PC-3 (cell line): ENCODE data around the gene MYO6. TPM values are rescaled to one million over a fixed set of nuclear protein-coding genes. Genes with fewer than 3 reads are reported as not detected.

Source experiments
- ATAC-seq: fragments of 200-7000 bp; cut with Tn5 transposase; 2 replicates; pipeline ENCODE4 v1.9.1; 2020; ENCODE audit warnings: mild to moderate bottlenecking, moderate library complexity
- BruUV-seq: library from RNA; stranded (reverse); fragments of 400-500 nt; replicated peaks from 2 replicates; lab custom pipeline; 2021; lab: Mats Ljungman, UMichigan
- CTCF ChIA-PET: fragments of 300-600 bp; sonication (Branson Sonifier 250); formaldehyde crosslinking; loops from one replicate; lab custom pipeline; 2022; ENCODE audit warnings: antibody characterized with exemption; lab: Charles Lee
- POLR2A ChIA-PET: fragments of 300-600 bp; sonication (Branson Sonifier 250); formaldehyde crosslinking; loops from one replicate; lab custom pipeline; 2022; ENCODE audit warnings: antibody characterized with exemption; ENCODE audit not compliant: unreplicated experiment; lab: Charles Lee
- DNase-seq: peaks from one replicate; pipeline ENCODE4 v3.0.0-alpha.2; 2015
- H2AFZ ChIP-seq: fragments of 300-600 bp; sonication (generic); 2 replicates; pipeline ENCODE4 v1.6.0; 2016; ENCODE audit warnings: antibody characterized with exemption, low read length
- H3F3A ChIP-seq: fragments of 300-600 bp; sonication (generic); one replicate; pipeline ENCODE4 v1.6.0; 2017; ENCODE audit warnings: antibody characterized with exemption, low read length, control low read depth, mild to moderate bottlenecking; ENCODE audit not compliant: unreplicated experiment
- H3K27ac ChIP-seq: fragments of 300-600 bp; sonication (generic); 2 replicates; pipeline ENCODE4 v1.5.1; 2016; ENCODE audit warnings: mild to moderate bottlenecking, low read length
- H3K27me3 ChIP-seq: fragments of 300-600 bp; sonication (generic); 2 replicates; pipeline ENCODE4 v1.6.1; 2016; ENCODE audit warnings: low read length, mixed read lengths
- H3K36me3 ChIP-seq: fragments of 300-600 bp; sonication (generic); 2 replicates; pipeline ENCODE4 v1.6.1; 2016; ENCODE audit warnings: low read depth, mixed run types, low read length, mixed read lengths
- H3K4me1 ChIP-seq: fragments of 300-600 bp; sonication (generic); 2 replicates; pipeline ENCODE4 v1.5.1; 2016; ENCODE audit warnings: low read length; ENCODE audit not compliant: insufficient read depth
- H3K4me2 ChIP-seq: fragments of 300-600 bp; sonication (generic); 2 replicates; pipeline ENCODE4 v1.6.0; 2016; ENCODE audit warnings: low read length
- H3K4me3 ChIP-seq: fragments of 300-600 bp; sonication (generic); 2 replicates; pipeline ENCODE4 v1.5.1; 2016; ENCODE audit warnings: mild to moderate bottlenecking, low read length, mixed read lengths
- H3K79me2 ChIP-seq: fragments of 300-600 bp; sonication (generic); 2 replicates; pipeline ENCODE4 v1.6.1; 2017; ENCODE audit warnings: low read length, mixed read lengths
- H3K9ac ChIP-seq: fragments of 300-600 bp; sonication (generic); 2 replicates; pipeline ENCODE4 v1.6.0; 2016; ENCODE audit warnings: mild to moderate bottlenecking, low read length
- H3K9me2 ChIP-seq: fragments of 300-600 bp; sonication (generic); replicated peaks from 2 replicates; pipeline ENCODE4 v1.6.1; 2016; ENCODE audit warnings: mixed run types, low read length, mixed read lengths
- H3K9me3 ChIP-seq: fragments of 300-600 bp; sonication (generic); 2 replicates; pipeline ENCODE4 v1.6.1; 2016; ENCODE audit warnings: low read length, mixed read lengths
- H4K20me1 ChIP-seq: fragments of 300-600 bp; sonication (generic); 2 replicates; pipeline ENCODE4 v1.6.1; 2016; ENCODE audit warnings: low read length, mixed read lengths
- EZH2 ChIP-seq: fragments of 300-600 bp; sonication (generic); IDR thresholded peaks from one replicate; pipeline ENCODE4 v1.6.1; 2017; ENCODE audit warnings: antibody characterized with exemption, mild to moderate bottlenecking, low read length; ENCODE audit not compliant: unreplicated experiment
- EZH2phosphoT487 ChIP-seq: fragments of 300-600 bp; sonication (generic); IDR thresholded peaks from 2 replicates; pipeline ENCODE4 v1.6.1; 2018; ENCODE audit warnings: mild to moderate bottlenecking, antibody characterized with exemption, low read length, borderline replicate concordance
- intact Hi-C: fragments of 100-400 bp; cut with micrococcal nuclease; formaldehyde crosslinking; loops from 2 replicates; pipeline ENCODE4 v1.9.0; 2023
- total RNA-seq: library from RNA; depleted of rRNA; stranded (reverse); fragments of >200 nt; gene quantifications from 2 replicates; pipeline ENCODE4 v1.2.3, GENCODE V29; 2014
- TF ChIP-seq, protein P1 (sequence below): fragments of 300-600 bp; sonication (generic); conservative IDR thresholded peaks from 2 replicates; pipeline ENCODE4 v1.5.1; 2017; ENCODE audit warnings: antibody characterized with exemption, low read depth, mild to moderate bottlenecking, low read length

Gene MYO6
- total RNA-seq, 1 experiment from 2014 or later, result 10.2 TPM

GRCh38 chr6:75746221-75746620 lies 2.8 kb upstream of the MYO6 start:
- H3K79me2 ChIP-seq, result peaks cover 21% of the 10 kb centered on the region
- H3K27ac ChIP-seq, result no peak overlapping the region
- no peaks in the 10 kb centered on the region for H3K9me2 ChIP-seq
- H2AFZ ChIP-seq, result no peak overlapping the region
- CTCF ChIA-PET, result no interaction called here
- no peaks in the 10 kb centered on the region for H3K36me3 ChIP-seq
- peaks cover 5% of the 10 kb centered on the region for H3F3A ChIP-seq
- DNase-seq (no peak), ATAC-seq (no peak)
- TF ChIP-seq EZH2 (no peak), EZH2phosphoT487 (no peak)
- TF ChIP-seq, protein P1, sequence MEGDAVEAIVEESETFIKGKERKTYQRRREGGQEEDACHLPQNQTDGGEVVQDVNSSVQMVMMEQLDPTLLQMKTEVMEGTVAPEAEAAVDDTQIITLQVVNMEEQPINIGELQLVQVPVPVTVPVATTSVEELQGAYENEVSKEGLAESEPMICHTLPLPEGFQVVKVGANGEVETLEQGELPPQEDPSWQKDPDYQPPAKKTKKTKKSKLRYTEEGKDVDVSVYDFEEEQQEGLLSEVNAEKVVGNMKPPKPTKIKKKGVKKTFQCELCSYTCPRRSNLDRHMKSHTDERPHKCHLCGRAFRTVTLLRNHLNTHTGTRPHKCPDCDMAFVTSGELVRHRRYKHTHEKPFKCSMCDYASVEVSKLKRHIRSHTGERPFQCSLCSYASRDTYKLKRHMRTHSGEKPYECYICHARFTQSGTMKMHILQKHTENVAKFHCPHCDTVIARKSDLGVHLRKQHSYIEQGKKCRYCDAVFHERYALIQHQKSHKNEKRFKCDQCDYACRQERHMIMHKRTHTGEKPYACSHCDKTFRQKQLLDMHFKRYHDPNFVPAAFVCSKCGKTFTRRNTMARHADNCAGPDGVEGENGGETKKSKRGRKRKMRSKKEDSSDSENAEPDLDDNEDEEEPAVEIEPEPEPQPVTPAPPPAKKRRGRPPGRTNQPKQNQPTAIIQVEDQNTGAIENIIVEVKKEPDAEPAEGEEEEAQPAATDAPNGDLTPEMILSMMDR, result no peak
- no peaks in the 10 kb centered on the region for H4K20me1 ChIP-seq
- peaks cover 11% of the 10 kb centered on the region for H3K4me1 ChIP-seq
- no TSS peak for BruUV-seq
- intact Hi-C loops, result no loop called here
- no peak overlapping the region for H3K4me3 ChIP-seq
- no peaks in the 10 kb centered on the region for H3K9me3 ChIP-seq
- POLR2A ChIA-PET, result no interaction called here
- no peak overlapping the region for H3K9ac ChIP-seq
- no peaks in the 10 kb centered on the region for H3K27me3 ChIP-seq
- no peak overlapping the region for H3K4me2 ChIP-seq

DNA sequence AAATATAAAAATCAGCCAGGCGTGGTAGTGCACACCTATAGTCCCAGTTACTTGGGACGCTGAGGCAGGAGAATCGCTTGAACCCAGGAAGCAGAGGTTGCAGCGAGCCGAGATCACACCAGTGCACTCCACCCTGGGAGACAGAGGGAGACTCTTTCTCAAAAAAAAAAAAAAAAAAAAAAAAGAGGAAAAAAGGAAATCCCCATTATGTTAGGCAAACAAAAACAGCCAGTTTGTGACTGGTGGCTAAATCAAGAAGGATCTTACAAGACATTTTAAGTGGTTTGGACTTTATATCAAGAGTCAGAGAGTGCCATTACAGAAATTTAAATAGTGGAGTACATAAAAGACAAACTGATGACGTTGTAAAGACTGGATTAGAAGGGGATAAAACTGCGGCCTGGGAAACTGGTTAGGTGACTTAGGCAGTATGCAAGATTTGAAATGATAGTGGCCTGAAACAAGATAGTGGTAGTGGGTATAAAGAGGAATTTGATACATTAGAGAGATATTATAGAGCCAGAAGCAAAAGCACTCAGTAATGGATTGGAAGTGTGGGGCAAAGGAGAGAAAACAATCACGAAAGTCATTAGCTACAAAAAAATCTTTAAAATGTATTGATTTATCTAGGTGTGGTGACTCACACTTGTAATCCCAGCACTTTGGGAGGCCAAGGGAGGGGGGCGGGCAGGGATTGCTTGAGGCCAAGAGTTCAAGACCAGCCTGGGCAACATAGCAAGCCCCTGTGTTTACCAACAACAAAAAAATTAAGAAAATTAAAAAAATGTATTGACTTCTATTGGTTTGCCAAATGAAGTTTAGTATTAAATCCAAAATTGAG lies 1.7 kb upstream of the MYO6 start:
- Histone ChIP-seq H3K4me3 (peak overlapping the region; percentile 98), H3K27ac (peak overlapping the region; percentile 88), H3K36me3 (no peaks in the 10 kb centered on the region), H3K9ac (0 out of 2 replicates have a peak overlapping the region, but pooled peaks have one; percentile 80), H3F3A (peaks cover 5% of the 10 kb centered on the region), H2AFZ (no peak overlapping the region), H3K4me2 (peak overlapping the region; percentile 90), H3K9me2 (no peaks in the 10 kb centered on the region), H4K20me1 (no peaks in the 10 kb centered on the region), H3K27me3 (no peaks in the 10 kb centered on the region), H3K9me3 (no peaks in the 10 kb centered on the region), H3K79me2 (peaks cover 33% of the 10 kb centered on the region), H3K4me1 (peaks cover 17% of the 10 kb centered on the region)
- DNase-seq (peak; percentile 74), ATAC-seq (no peak)
- CTCF ChIA-PET, result no interaction called here
- TF ChIP-seq EZH2 (no peak), EZH2phosphoT487 (no peak)
- TF ChIP-seq, protein P1, result no peak
- POLR2A ChIA-PET, result no interaction called here
- intact Hi-C loops, result no loop called here
- BruUV-seq, result no TSS peak
